Subcutaneous adipose tissue (tissue), 4 donors: ENCODE results near the gene VPS45. TPM values are rescaled to one million over a fixed set of nuclear protein-coding genes. Genes with fewer than 3 reads are reported as not detected.

Experiments
- total RNA-seq, 4 donors: library from RNA; depleted of rRNA; stranded (reverse); fragments of >200 nt; gene quantifications; one replicate each; pipeline ENCODE4 v1.1.0, GENCODE V29; 2016
- TF ChIP-seq, protein P1 (sequence below): fragments of 450-650 bp; IDR thresholded peaks from one replicate; pipeline ENCODE4 v1.5.1; 2016; ENCODE audit warnings: low read depth, mild to moderate bottlenecking, control low read depth, antibody characterized with exemption, moderate library complexity

Gene VPS45
- total RNA-seq, 4 donors from 2014 or later: 28.1 to 54.6 (median 38.4) TPM

DNA sequence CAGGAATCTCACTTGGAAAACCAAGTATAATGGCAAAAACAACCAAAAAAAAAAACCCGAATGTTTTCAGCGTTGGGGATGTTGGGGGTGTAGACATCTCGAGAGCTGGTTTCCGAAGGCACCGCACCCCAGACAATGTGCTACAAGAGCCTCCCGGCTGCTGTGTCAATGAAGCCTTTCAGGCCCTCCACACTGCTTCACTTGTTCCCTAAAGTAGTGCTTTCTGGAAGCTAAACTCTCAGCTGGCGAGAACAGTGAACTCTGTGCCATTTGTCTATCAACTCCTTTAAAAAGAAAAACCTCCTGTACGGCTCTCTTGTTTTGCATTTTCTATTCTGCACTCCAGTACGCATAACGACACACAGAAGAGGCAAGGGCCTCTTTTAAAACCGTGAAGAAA is 114.7 kb downstream of the VPS45 start:
- TF ChIP-seq, protein P1, sequence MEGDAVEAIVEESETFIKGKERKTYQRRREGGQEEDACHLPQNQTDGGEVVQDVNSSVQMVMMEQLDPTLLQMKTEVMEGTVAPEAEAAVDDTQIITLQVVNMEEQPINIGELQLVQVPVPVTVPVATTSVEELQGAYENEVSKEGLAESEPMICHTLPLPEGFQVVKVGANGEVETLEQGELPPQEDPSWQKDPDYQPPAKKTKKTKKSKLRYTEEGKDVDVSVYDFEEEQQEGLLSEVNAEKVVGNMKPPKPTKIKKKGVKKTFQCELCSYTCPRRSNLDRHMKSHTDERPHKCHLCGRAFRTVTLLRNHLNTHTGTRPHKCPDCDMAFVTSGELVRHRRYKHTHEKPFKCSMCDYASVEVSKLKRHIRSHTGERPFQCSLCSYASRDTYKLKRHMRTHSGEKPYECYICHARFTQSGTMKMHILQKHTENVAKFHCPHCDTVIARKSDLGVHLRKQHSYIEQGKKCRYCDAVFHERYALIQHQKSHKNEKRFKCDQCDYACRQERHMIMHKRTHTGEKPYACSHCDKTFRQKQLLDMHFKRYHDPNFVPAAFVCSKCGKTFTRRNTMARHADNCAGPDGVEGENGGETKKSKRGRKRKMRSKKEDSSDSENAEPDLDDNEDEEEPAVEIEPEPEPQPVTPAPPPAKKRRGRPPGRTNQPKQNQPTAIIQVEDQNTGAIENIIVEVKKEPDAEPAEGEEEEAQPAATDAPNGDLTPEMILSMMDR: no peak

DNA sequence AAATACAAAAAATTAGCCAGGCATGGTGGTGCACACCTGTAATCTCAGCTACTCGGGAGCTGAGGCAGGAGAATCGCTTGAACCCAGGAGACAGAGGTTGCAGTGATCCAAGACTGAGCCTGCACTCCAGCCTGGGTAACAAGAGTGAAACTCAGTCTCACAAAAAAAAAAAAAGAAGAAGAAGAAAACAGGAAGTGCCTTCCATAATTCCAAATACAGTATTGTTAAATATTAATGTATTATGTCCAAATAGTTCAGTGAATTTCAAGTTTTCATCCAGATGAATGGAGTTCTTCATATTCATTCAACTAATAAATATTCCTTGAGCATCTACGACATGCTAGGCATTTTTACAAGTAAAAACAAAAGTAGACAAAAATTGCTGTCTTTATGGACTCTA is 115.5 kb downstream of the VPS45 start:
- TF ChIP-seq, protein P1: no peak

DNA sequence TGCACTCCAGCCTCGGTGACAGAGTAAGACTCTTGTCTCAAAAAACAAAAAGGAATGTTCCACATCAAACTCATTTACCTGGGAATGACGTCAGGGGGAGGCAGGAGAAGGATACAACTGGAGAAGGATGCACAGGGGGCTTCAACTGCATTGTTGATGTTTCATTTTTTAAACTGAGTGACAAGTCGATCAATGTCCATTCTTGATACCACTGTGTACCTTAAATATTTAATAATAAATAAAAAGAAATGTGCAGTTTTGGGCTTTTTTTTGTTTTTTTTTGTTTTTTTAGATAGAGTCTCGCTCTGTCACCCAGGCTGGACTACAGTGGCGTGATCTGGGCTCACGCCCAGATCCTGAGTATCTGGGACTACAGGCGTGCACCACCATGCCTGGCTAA is 117.9 kb downstream of the VPS45 start:
- TF ChIP-seq, protein P1: no peak

DNA sequence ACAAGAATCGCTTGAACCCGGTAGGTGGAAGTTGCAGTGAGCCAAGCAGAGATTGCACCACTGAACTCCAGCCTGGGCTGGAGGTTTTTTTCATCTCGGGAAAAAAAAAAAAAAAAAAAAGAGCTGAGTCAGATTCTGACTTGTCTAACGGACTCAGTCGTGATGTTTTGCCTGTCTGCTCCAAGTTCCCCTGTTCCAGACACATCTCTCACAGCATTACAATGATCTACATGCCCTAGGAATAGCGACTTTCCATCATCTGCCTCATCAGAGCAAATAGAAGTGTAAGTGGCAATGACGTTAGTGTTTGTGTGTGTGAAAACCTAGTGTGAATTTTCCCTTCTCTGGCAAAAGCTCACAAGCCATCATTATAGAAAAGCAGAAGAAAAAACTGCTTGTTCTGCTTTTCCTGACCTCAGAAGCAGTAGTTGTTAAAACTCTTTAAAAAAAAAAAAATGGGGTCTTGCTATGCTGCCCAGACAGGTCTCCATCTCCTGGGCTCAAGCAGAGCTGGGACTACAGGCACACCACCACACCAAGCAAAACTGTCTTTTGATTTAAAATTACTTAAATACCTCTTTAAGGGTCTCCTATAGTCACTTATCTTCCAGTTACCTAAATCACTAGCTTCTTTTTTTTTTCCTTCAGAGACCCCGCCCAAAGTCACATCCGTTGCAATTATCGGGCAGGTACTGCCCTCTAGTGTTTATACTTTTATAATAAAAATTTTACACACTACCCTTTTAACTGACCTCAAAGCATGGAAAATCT is 119.4 kb downstream of the VPS45 start:
- TF ChIP-seq, protein P1: no peak

DNA sequence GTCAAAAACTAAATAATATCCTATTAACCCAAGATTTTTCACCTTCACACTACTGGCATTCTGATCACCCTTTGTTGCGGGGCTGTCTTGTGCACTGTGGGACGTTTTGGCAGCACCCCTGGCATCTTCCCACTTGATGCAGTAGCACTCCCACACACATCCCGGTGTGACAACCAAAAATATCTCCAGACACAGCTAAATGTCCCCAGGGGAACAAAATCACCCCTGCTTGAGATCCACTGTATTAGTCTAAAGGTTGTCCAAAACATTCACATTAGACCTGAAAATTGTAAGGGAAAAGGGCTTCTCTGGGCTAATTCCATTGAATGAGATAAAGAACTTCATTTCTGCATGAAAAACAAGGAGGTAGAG is 120.0 kb downstream of the VPS45 start:
- TF ChIP-seq, protein P1: no peak

DNA sequence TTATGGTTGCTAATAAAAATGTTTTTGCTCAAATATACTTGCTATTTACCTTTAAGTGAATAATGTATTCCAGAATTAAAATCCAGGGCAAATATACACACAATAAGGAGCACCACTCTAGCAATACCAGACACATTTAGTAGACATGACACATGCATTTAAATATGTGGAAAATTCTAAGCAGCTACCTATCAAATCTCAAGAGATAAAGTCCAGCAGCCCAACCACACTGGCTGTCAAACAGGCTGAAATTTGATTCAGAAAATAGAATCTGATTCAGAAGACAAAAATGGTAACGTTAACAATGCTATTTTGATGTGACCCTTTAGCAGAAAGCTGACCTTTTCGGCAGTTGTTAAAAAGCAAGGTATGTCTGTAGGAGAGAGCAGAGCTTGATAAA is 124.4 kb downstream of the VPS45 start:
- TF ChIP-seq, protein P1: no peak

DNA sequence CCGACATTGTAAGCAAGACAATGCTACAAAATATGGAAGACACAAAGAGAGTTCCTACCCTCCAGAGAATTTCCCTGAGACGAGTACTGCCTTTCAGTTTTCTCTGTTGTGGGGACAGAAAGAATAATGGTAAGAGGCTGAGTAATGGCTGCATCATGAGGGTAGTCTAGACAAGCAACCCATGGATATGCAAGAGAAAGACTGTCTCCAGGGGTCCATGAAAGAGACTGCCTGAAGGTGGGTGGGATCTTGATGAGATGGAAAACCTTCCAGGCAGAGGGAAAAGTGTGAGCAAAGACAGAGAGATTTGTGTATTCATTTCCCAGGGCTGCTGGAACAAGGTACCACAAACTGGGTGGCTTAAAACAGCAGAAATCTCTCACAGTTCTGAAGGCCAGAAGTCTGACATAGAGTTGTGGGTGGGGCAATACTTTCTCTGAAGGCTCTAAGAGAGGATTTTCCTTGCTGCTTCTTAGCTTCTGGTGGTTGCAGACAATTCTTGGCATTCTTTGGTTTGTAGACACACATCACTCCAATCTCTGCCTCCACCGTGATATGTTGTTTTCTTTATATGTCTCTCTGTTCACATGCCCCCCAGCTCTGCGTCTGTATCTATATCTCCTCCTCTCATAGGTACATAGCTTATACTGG is 126.9 kb downstream of the VPS45 start:
- TF ChIP-seq, protein P1: no peak

Other genes starting within 250 kb of the VPS45 start
- 10 to 100 TPM; 19.7 to 31.6 (median 23.0) TPM for gene BOLA1, start 168.2 kb upstream of the VPS45 start, total RNA-seq
- gene SV2A, start 149.9 kb upstream of the VPS45 start, total RNA-seq: under 1 TPM in 3 of 4 donors, not detected in 1; 0.19 to 0.51 (median 0.22) TPM
- 10 to 100 TPM in 1 of 4 donors, 1 to 10 TPM in 3; 6.4 to 20.5 (median 7.8) TPM for gene SF3B4, start 140.0 kb upstream of the VPS45 start, total RNA-seq
- gene MTMR11, start 130.9 kb upstream of the VPS45 start, total RNA-seq: 10 to 100 TPM in 1 of 4 donors, 1 to 10 TPM in 3; 2.1 to 13.6 (median 3.7) TPM
- 10 to 100 TPM; 16.0 to 41.4 (median 30.0) TPM for gene OTUD7B, start 57.0 kb upstream of the VPS45 start, total RNA-seq
- gene PLEKHO1, start 82.1 kb downstream of the VPS45 start, total RNA-seq: 10 to 100 TPM; 24.8 to 60.2 (median 30.6) TPM
- gene ANP32E, start 168.3 kb downstream of the VPS45 start, total RNA-seq: 10 to 100 TPM; 15.1 to 25.4 (median 16.1) TPM
- not detected for gene CA14, start 190.0 kb downstream of the VPS45 start, total RNA-seq
- 10 to 100 TPM; 58.2 to 94.0 (median 72.4) TPM for gene APH1A, start 201.2 kb downstream of the VPS45 start, total RNA-seq
- gene C1orf54, start 205.0 kb downstream of the VPS45 start, total RNA-seq: 10 to 100 TPM in 1 of 4 donors, 1 to 10 TPM in 2, under 1 TPM in 1; 0.94 to 17.8 (median 6.5) TPM
- 1 to 10 TPM in 3 of 4 donors, under 1 TPM in 1; 0.85 to 4.1 (median 3.1) TPM for gene CIART, start 214.8 kb downstream of the VPS45 start, total RNA-seq
- gene MRPS21, start 226.1 kb downstream of the VPS45 start, total RNA-seq: 10 to 100 TPM; 30.0 to 47.9 (median 38.2) TPM